Prostate gland (tissue), 2 donors: Measurements from ENCODE around the gene RHOU.

Experiments
- POLR2A ChIP-seq: fragments of 450-650 bp; IDR thresholded peaks from one replicate; pipeline ENCODE4 v1.6.1; 2016; ENCODE audit warnings: antibody characterized with exemption, mild to moderate bottlenecking
- POLR2AphosphoS5 ChIP-seq: sonication (generic); formaldehyde crosslinking; IDR thresholded peaks from one replicate; pipeline ENCODE4 v1.6.1; 2017; ENCODE audit warnings: antibody characterized with exemption
- TF ChIP-seq, protein P1 (sequence below), 4 experiments: fragments of 200-600 bp in 2 of 4; fragments of 450-650 bp in 2 of 4; sonication (generic) in 2 of 4; IDR thresholded peaks; 1 replicate in 3 of 4; 2 replicates in 1 of 4; pipeline ENCODE4 v1.5.1; 2016 to 2019; ENCODE audit warnings: antibody characterized with exemption in 4 of 4, mild to moderate bottlenecking in 2 of 4, moderate library complexity in 2 of 4

DNA sequence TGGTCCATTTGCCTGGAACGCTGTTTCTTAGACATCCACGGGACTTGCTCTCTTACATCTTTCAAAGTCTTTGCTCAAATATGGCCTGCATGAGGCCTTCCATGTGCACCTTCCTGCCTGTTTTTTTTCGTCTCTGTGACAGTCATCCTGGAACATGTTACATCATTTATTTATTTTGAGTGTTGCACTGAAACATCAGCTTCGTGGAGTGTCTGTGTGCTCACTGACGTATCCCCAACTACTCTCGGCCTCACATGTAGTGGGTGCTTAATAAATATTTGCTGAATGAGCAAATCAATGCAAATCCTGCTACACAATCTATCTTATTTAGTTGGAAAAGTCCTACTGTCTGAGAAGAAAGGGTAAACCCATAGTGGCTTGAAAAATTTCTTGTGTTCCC, 11.4 kb upstream of the RHOU start:
- TF ChIP-seq POLR2A, result no peak
- TF ChIP-seq, protein P1, sequence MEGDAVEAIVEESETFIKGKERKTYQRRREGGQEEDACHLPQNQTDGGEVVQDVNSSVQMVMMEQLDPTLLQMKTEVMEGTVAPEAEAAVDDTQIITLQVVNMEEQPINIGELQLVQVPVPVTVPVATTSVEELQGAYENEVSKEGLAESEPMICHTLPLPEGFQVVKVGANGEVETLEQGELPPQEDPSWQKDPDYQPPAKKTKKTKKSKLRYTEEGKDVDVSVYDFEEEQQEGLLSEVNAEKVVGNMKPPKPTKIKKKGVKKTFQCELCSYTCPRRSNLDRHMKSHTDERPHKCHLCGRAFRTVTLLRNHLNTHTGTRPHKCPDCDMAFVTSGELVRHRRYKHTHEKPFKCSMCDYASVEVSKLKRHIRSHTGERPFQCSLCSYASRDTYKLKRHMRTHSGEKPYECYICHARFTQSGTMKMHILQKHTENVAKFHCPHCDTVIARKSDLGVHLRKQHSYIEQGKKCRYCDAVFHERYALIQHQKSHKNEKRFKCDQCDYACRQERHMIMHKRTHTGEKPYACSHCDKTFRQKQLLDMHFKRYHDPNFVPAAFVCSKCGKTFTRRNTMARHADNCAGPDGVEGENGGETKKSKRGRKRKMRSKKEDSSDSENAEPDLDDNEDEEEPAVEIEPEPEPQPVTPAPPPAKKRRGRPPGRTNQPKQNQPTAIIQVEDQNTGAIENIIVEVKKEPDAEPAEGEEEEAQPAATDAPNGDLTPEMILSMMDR (IDR thresholded peaks at IDR 0.05), result no peak
- TF ChIP-seq POLR2AphosphoS5, result peak; percentile 80
